K562 (cell line): ENCODE results near the gene RPL38. TPM values are rescaled to one million over a fixed set of nuclear protein-coding genes. Genes with fewer than 3 reads are reported as not detected.

Experiments used
- AFF1 ChIP-seq, 2 experiments: fragments of 450-650 bp; IDR thresholded peaks; 2 replicates each; pipeline ENCODE4 v1.6.1; 2018; ENCODE audit warnings: mild to moderate bottlenecking in 2 of 2, low read depth in 1 of 2; ENCODE audit not compliant: partially characterized antibody in 2 of 2
- ATF2 ChIP-seq: sonication (generic); formaldehyde crosslinking; IDR thresholded peaks from 2 replicates; pipeline ENCODE4 v1.8.1; 2022; ENCODE audit warnings: missing genetic modification reagents
- CBFA2T3 ChIP-seq: fragments of 450-650 bp; IDR thresholded peaks from 2 replicates; pipeline ENCODE4 v1.6.1; 2017
- CHCHD3 ChIP-seq: fragments of 250-450 bp; sonication (Bioruptor Pico); IDR thresholded peaks from 2 replicates; pipeline ENCODE4 v2.1.2; 2022; ENCODE audit warnings: mild to moderate bottlenecking
- CTBP1 ChIP-seq: fragments of 450-650 bp; IDR thresholded peaks from 2 replicates; pipeline ENCODE4 v1.6.1; 2016; ENCODE audit warnings: borderline replicate concordance
- CXXC5 ChIP-seq: fragments of 250-450 bp; sonication (Bioruptor Pico); IDR thresholded peaks from 2 replicates; pipeline ENCODE4 v1.8.0; 2022; ENCODE audit warnings: inconsistent platforms, mild to moderate bottlenecking, moderate library complexity
- DLX4 ChIP-seq: fragments of 250-450 bp; sonication (Bioruptor Pico); IDR thresholded peaks from 2 replicates; pipeline ENCODE4 v1.6.1; 2021; ENCODE audit warnings: mild to moderate bottlenecking
- ELF4 ChIP-seq: fragments of 450-650 bp; formaldehyde crosslinking; IDR thresholded peaks from 2 replicates; pipeline ENCODE4 v1.4.0; 2022; ENCODE audit warnings: missing genetic modification characterization
- FOXA3 ChIP-seq, 2 experiments: fragments of 450-650 bp in 1 of 2; sonication (generic) in 1 of 2; formaldehyde crosslinking; IDR thresholded peaks in 1 of 2; conservative IDR thresholded peaks in 1 of 2; 2 replicates each; pipeline versions ENCODE4 v1.4.0 to v1.8.0; 2020 to 2022; ENCODE audit warnings: mild to moderate bottlenecking in 2 of 2, missing genetic modification reagents in 1 of 2
- KLF13 ChIP-seq: fragments of 450-650 bp; IDR thresholded peaks from 2 replicates; pipeline ENCODE4 v1.6.1; 2016; ENCODE audit warnings: missing genetic modification characterization, low read depth, mild to moderate bottlenecking, missing compliant biosample characterization, moderate library complexity, borderline replicate concordance
- MAFF ChIP-seq: IDR thresholded peaks from 2 replicates; pipeline ENCODE4 v1.6.1; 2012; ENCODE audit warnings: low read length, improper control_type of control experiment
- MCM5 ChIP-seq: fragments of 450-650 bp; IDR thresholded peaks from 2 replicates; pipeline ENCODE4 v1.6.1; 2016; ENCODE audit warnings: low read depth
- MTA2 ChIP-seq: fragments of 450-650 bp; IDR thresholded peaks from 2 replicates; pipeline ENCODE4 v1.6.1; 2016; ENCODE audit warnings: low read depth
- NR3C1 ChIP-seq: sonication (generic); formaldehyde crosslinking; IDR thresholded peaks from 2 replicates; pipeline ENCODE4 v1.8.1; 2022; ENCODE audit warnings: missing genetic modification reagents
- PHTF2 ChIP-seq: fragments of 250-450 bp; sonication (Bioruptor Pico); IDR thresholded peaks from 2 replicates; pipeline ENCODE4 v1.5.0; 2021; ENCODE audit warnings: mild to moderate bottlenecking
- WHSC1 ChIP-seq: IDR thresholded peaks from one replicate; pipeline ENCODE4 v1.6.1; 2012; ENCODE audit warnings: low read length, control low read depth, inconsistent platforms
- ZNF174 ChIP-seq: fragments of 250-450 bp; sonication (Bioruptor Pico); IDR thresholded peaks from 2 replicates; pipeline ENCODE4 v1.4.0; 2020; ENCODE audit warnings: mild to moderate bottlenecking
- ZNF445 ChIP-seq: fragments of 250-450 bp; sonication (Bioruptor Pico); IDR thresholded peaks from 2 replicates; pipeline ENCODE4 v1.4.0; 2020; ENCODE audit warnings: low read depth, mild to moderate bottlenecking, moderate library complexity
- polyA plus RNA-seq, 8 experiments: library from polyadenylated mRNA; depleted of rRNA in 4 of 8; stranded (reverse) in 5 of 8; unstranded in 3 of 8; fragments of >200 nt; fragmentation: Nextera tagmentation in 2 of 8; fragmentation: Illumina TruSeq in 1 of 8; extraction: Ambion mirVana in 2 of 8; extraction: Trizol in 1 of 8; gene quantifications; 2 replicates each; pipeline versions ENCODE4 v1.2.1 to v1.2.3, GENCODE V29; 2011 to 2014; ENCODE audit warnings: inconsistent platforms in 1 of 8, missing spikeins in 1 of 8
- total RNA-seq, 7 experiments: library from RNA; depleted of rRNA in 6 of 7; stranded (reverse); fragments of >200 nt in 6 of 7; fragmentation: Illumina TruSeq in 2 of 7; extraction: Trizol in 2 of 7; gene quantifications; 2 replicates each; pipeline versions ENCODE4 v1.2.1 to v1.2.3, GENCODE V29; 2011 to 2021; ENCODE audit warnings: low replicate concordance in 1 of 7

The RPL38 gene
- total and polyA plus RNA-seq, 9 of the 15 experiments (the other 6 are each of a cell fraction or from before 2014, with no cell fraction given) = 1,224 to 3,864 (median 1,939) TPM

- TF ChIP-seq ATF2 (CRISPR knock-in tag) = no peak
- no peak for TF ChIP-seq CBFA2T3
- TF ChIP-seq WHSC1 = no peak
- peak; percentile 58; the same call in 1 of the 2 replicates for TF ChIP-seq CTBP1
- TF ChIP-seq AFF1 (IDR thresholded peaks at IDR 0.05; ENCODE audit: low read depth in 1 of 2, partially characterized antibody in 2 of 2) = peak in 1 of 2 experiments; percentile 66
- TF ChIP-seq DLX4 (CRISPR knock-in tag) = no peak
- peak; percentile 88 for TF ChIP-seq ELF4
- peak; percentile 79; the same call in 1 of the 2 replicates for TF ChIP-seq CHCHD3
- TF ChIP-seq FOXA3 (CRISPR knock-in tag; conservative IDR thresholded peaks at IDR 0.05 in 1 of 2, IDR thresholded peaks at IDR 0.05 in 1 of 2) = no peak
- no peak for TF ChIP-seq MAFF
- TF ChIP-seq PHTF2 = no peak; the same call in 1 of the 2 replicates
- TF ChIP-seq CXXC5 (CRISPR knock-in tag) = peak; percentile 93
- no peak for TF ChIP-seq ZNF445 (CRISPR knock-in tag)
- no peak for TF ChIP-seq KLF13 (tag)
- no peak for TF ChIP-seq MTA2
- no peak for TF ChIP-seq ZNF174 (CRISPR knock-in tag)
- no peak for TF ChIP-seq NR3C1 (CRISPR knock-in tag)
- no peak for TF ChIP-seq MCM5
Observed at GRCh38 chr17:74203439-74204240, at the start of gene RPL38 (continued).
